GM12878 (cell line): Measurements from ENCODE around the gene TFR2. TPM values are rescaled to one million over a fixed set of nuclear protein-coding genes. Genes with fewer than 3 reads are reported as not detected.

ENCODE experiments used
- ASH2L ChIP-seq: fragments of 300-600, 200-600 bp; sonication (generic); IDR thresholded peaks from 2 replicates; pipeline ENCODE4 v1.6.1; 2017; ENCODE audit warnings: low read depth, mild to moderate bottlenecking, borderline replicate concordance
- ATF7 ChIP-seq: fragments of 450-650 bp; IDR thresholded peaks from 2 replicates; pipeline ENCODE4 v1.6.1; 2016; ENCODE audit warnings: low read depth, mild to moderate bottlenecking
- BRCA1 ChIP-seq: IDR thresholded peaks from 2 replicates; pipeline ENCODE4 v1.6.1; 2011; ENCODE audit warnings: low read depth, low read length, improper control_type of control experiment
- CHD2 ChIP-seq: IDR thresholded peaks from 2 replicates; pipeline ENCODE4 v1.6.1; 2011; ENCODE audit warnings: low read depth, low read length, improper control_type of control experiment, borderline replicate concordance
- DPF2 ChIP-seq: fragments of 450-650 bp; IDR thresholded peaks from 2 replicates; pipeline ENCODE4 v1.6.1; 2017; ENCODE audit warnings: mild to moderate bottlenecking
- EED ChIP-seq: sonication (generic); IDR thresholded peaks from 2 replicates; pipeline ENCODE4 v1.6.1; 2016; ENCODE audit warnings: antibody characterized with exemption, low read depth
- FOXK2 ChIP-seq: fragments of 450-650 bp; IDR thresholded peaks from 2 replicates; pipeline ENCODE4 v1.6.1; 2017; ENCODE audit warnings: mild to moderate bottlenecking, moderate library complexity
- IKZF2 ChIP-seq, 2 experiments: fragments of 450-650 bp; IDR thresholded peaks; 2 replicates each; pipeline ENCODE4 v1.6.1; 2017; ENCODE audit warnings: mild to moderate bottlenecking in 2 of 2, moderate library complexity in 2 of 2
- MLLT1 ChIP-seq: fragments of 450-650 bp; IDR thresholded peaks from 2 replicates; pipeline ENCODE4 v1.6.1; 2016; ENCODE audit warnings: mild to moderate bottlenecking
- MTA3 ChIP-seq: IDR thresholded peaks from 2 replicates; pipeline ENCODE4 v1.6.1; 2012; ENCODE audit warnings: low read length, inconsistent platforms, borderline replicate concordance
- MYB ChIP-seq: fragments of 150-350 bp; IDR thresholded peaks from 2 replicates; pipeline ENCODE4 v1.6.1; 2014; ENCODE audit warnings: mild to moderate bottlenecking, low read depth, low read length, borderline replicate concordance
- NFIC ChIP-seq: IDR thresholded peaks from 2 replicates; pipeline ENCODE4 v1.6.1; 2012; ENCODE audit warnings: low read depth, mild to moderate bottlenecking, inconsistent platforms, low read length, moderate library complexity
- NRF1 ChIP-seq: conservative IDR thresholded peaks from 2 replicates; pipeline ENCODE4 v1.6.1; 2011; ENCODE audit warnings: mild to moderate bottlenecking, low read depth, low read length, improper control_type of control experiment
- PML ChIP-seq: IDR thresholded peaks from 2 replicates; pipeline ENCODE4 v1.6.1; 2012; ENCODE audit warnings: low read length, inconsistent platforms
- POLR2AphosphoS2 ChIP-seq: IDR thresholded peaks from 2 replicates; pipeline ENCODE4 v1.6.1; 2011; ENCODE audit warnings: low read depth, mild to moderate bottlenecking, low read length, improper control_type of control experiment, moderate library complexity
- POLR2AphosphoS5 ChIP-seq: IDR thresholded peaks from 2 replicates; pipeline ENCODE4 v1.6.1; 2011; ENCODE audit warnings: mild to moderate bottlenecking, low read length, inconsistent platforms
- SMAD1 ChIP-seq: fragments of 450-650 bp; IDR thresholded peaks from 2 replicates; pipeline ENCODE4 v1.6.1; 2018; ENCODE audit warnings: mild to moderate bottlenecking, low read depth; ENCODE audit not compliant: partially characterized antibody
- SMARCA5 ChIP-seq: fragments of 450-650 bp; IDR thresholded peaks from 2 replicates; pipeline ENCODE4 v1.6.1; 2017; ENCODE audit warnings: mild to moderate bottlenecking
- SMC3 ChIP-seq: IDR thresholded peaks from 2 replicates; pipeline ENCODE4 v1.6.1; 2011; ENCODE audit warnings: low read length, improper control_type of control experiment, borderline replicate concordance
- SREBF2 ChIP-seq: IDR thresholded peaks from 2 replicates; pipeline ENCODE4 v1.6.1; 2012; ENCODE audit warnings: mild to moderate bottlenecking, low read length
- SUPT20H ChIP-seq: IDR thresholded peaks from 2 replicates; pipeline ENCODE4 v1.6.1; 2011; ENCODE audit warnings: low read depth, mild to moderate bottlenecking, low read length, moderate library complexity, borderline replicate concordance; ENCODE audit not compliant: control insufficient read depth
- SUZ12 ChIP-seq: fragments of 200-600 bp; sonication (generic); IDR thresholded peaks from one replicate; pipeline ENCODE4 v1.6.1; 2018; ENCODE audit warnings: antibody characterized with exemption, mild to moderate bottlenecking; ENCODE audit not compliant: unreplicated experiment
- TCF7 ChIP-seq: IDR thresholded peaks from 2 replicates; pipeline ENCODE4 v1.6.1; 2014; ENCODE audit warnings: antibody characterized with exemption, borderline replicate concordance
- ZNF274 ChIP-seq: IDR thresholded peaks from one replicate; pipeline ENCODE4 v1.8.0; 2011; ENCODE audit not compliant: insufficient read length, insufficient read depth
- ZNF687 ChIP-seq: fragments of 450-650 bp; IDR thresholded peaks from 2 replicates; pipeline ENCODE4 v1.6.1; 2017; ENCODE audit warnings: mild to moderate bottlenecking, moderate library complexity
- ZSCAN29 ChIP-seq: fragments of 450-650 bp; IDR thresholded peaks from 2 replicates; pipeline ENCODE4 v1.6.1; 2017; ENCODE audit warnings: mild to moderate bottlenecking, moderate library complexity
- polyA plus RNA-seq, 11 experiments: library from polyadenylated mRNA; depleted of rRNA in 4 of 11; unstranded in 6 of 11; stranded (reverse) in 5 of 11; fragments of >200 nt; fragmentation: Nextera tagmentation in 4 of 11; fragmentation: Illumina TruSeq in 1 of 11; extraction: Ambion mirVana in 4 of 11; extraction: Trizol in 1 of 11; gene quantifications; 1 replicate in 1 of 11; 2 replicates in 10 of 11; pipeline versions ENCODE4 v1.2.1 to v1.2.3, GENCODE V29; 2011 to 2016; ENCODE audit warnings: inconsistent platforms in 2 of 11, missing spikeins in 2 of 11, low read depth in 1 of 11
- total RNA-seq, 4 experiments: library from RNA; depleted of rRNA in 3 of 4; stranded (reverse); fragments of >200 nt in 3 of 4; fragmentation: Illumina TruSeq in 1 of 4; extraction: Trizol in 1 of 4; gene quantifications; 2 replicates each; pipeline versions ENCODE4 v1.2.1 to v1.2.3, GENCODE V29; 2013 to 2021

Gene TFR2
- total and polyA plus RNA-seq, 10 of the 15 experiments (the other 5 are each of a cell fraction or from before 2014, with no cell fraction given): 0.30 to 7.2 (median 1.8) TPM

- TF ChIP-seq ZNF687: no peak
- no peak for TF ChIP-seq SMAD1
- TF ChIP-seq ATF7: peak; percentile 98
- TF ChIP-seq TCF7: no peak
- no peak for TF ChIP-seq SMARCA5
- no peak for TF ChIP-seq ZNF274
- 0 out of 2 replicates have a peak, but pooled peaks have one; percentile 34 for TF ChIP-seq MYB
- no peak for TF ChIP-seq NRF1
- TF ChIP-seq POLR2AphosphoS5: peak; percentile 78
- TF ChIP-seq MLLT1: peak; percentile 85
- TF ChIP-seq BRCA1: no peak
- peak; percentile 85 for TF ChIP-seq CHD2
- TF ChIP-seq EED: no peak
- no peak for TF ChIP-seq FOXK2
- TF ChIP-seq DPF2: peak; percentile 30; the same call in 1 of the 2 replicates
- TF ChIP-seq SUPT20H: no peak
- no peak for TF ChIP-seq SUZ12
- no peak for TF ChIP-seq ZSCAN29
- TF ChIP-seq PML: peak; percentile 70; the same call in 1 of the 2 replicates
- no peak for TF ChIP-seq IKZF2 (IDR thresholded peaks at IDR 0.05)
- TF ChIP-seq SREBF2: no peak
- TF ChIP-seq NFIC: no peak
- no peak for TF ChIP-seq ASH2L
- TF ChIP-seq SMC3: no peak
- TF ChIP-seq POLR2AphosphoS2: peak; percentile 89
- no peak for TF ChIP-seq MTA3
Observed at GRCh38 chr7:100611983-100612729, 29.2 kb downstream of the TFR2 start, which contains the start of gene MOSPD3 (continued).
